ENCODE data around the gene RFTN1.

RFTN1 gene

GRCh38 chr3:16357186-16358121 lies 156.0 kb downstream of the RFTN1 start (continued):
- TF ChIP-seq TSHZ2 (CRISPR knock-in tag; IDR thresholded peaks at IDR 0.05): no peak

DNA sequence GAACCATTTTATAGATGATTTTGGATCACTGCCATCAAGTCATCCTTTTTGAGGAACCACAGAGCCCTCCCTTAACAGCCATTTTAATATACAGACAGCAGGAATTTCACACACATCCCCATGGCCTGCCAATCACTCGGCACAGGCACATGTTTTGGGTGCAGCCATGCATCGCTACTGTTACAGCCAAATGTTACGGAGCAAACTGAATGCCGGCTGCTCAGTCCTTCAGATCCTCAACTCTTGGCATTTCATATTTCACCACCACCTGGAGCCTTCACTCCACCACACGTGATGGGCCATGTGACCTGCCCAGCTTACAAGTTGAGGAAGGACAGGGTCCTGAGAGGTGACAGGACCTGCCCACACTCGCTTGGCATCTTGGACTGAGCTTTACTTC lies 157.7 kb downstream of the RFTN1 start:
- no peak for ATAC-seq
- TF ChIP-seq, protein P1, sequence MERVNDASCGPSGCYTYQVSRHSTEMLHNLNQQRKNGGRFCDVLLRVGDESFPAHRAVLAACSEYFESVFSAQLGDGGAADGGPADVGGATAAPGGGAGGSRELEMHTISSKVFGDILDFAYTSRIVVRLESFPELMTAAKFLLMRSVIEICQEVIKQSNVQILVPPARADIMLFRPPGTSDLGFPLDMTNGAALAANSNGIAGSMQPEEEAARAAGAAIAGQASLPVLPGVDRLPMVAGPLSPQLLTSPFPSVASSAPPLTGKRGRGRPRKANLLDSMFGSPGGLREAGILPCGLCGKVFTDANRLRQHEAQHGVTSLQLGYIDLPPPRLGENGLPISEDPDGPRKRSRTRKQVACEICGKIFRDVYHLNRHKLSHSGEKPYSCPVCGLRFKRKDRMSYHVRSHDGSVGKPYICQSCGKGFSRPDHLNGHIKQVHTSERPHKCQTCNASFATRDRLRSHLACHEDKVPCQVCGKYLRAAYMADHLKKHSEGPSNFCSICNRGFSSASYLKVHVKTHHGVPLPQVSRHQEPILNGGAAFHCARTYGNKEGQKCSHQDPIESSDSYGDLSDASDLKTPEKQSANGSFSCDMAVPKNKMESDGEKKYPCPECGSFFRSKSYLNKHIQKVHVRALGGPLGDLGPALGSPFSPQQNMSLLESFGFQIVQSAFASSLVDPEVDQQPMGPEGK (CRISPR knock-in tag; IDR thresholded peaks at IDR 0.05; ENCODE audit: borderline replicate concordance): no peak
- TF ChIP-seq CSDC2 (CRISPR knock-in tag; IDR thresholded peaks at IDR 0.05) (no peak), OSR1 (CRISPR knock-in tag; IDR thresholded peaks at IDR 0.05) (no peak), ZC3H10 (CRISPR knock-in tag; IDR thresholded peaks at IDR 0.05) (no peak), SNAI2 (CRISPR knock-in tag; IDR thresholded peaks at IDR 0.05) (no peak), BACH2 (CRISPR knock-in tag; IDR thresholded peaks at IDR 0.05; ENCODE audit: borderline replicate concordance) (no peak)
- TF ChIP-seq, protein P2, sequence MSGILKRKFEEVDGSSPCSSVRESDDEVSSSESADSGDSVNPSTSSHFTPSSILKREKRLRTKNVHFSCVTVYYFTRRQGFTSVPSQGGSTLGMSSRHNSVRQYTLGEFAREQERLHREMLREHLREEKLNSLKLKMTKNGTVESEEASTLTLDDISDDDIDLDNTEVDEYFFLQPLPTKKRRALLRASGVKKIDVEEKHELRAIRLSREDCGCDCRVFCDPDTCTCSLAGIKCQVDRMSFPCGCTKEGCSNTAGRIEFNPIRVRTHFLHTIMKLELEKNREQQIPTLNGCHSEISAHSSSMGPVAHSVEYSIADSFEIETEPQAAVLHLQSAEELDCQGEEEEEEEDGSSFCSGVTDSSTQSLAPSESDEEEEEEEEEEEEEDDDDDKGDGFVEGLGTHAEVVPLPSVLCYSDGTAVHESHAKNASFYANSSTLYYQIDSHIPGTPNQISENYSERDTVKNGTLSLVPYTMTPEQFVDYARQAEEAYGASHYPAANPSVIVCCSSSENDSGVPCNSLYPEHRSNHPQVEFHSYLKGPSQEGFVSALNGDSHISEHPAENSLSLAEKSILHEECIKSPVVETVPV (CRISPR knock-in tag; IDR thresholded peaks at IDR 0.05): no peak

GRCh38 chr3:16354291-16354690 lies 159.2 kb downstream of the RFTN1 start:
- TF ChIP-seq ESRRG (CRISPR knock-in tag; IDR thresholded peaks at IDR 0.05): no peak
- no peak for TF ChIP-seq SNAI2 (CRISPR knock-in tag; IDR thresholded peaks at IDR 0.05)
- no peak for TF ChIP-seq ZNF565 (CRISPR knock-in tag; conservative IDR thresholded peaks at IDR 0.05; ENCODE audit: low read depth)
- TF ChIP-seq, protein P2 (CRISPR knock-in tag; IDR thresholded peaks at IDR 0.05): no peak
- no peak for TF ChIP-seq ARNTL (CRISPR knock-in tag; IDR thresholded peaks at IDR 0.05; ENCODE audit: borderline replicate concordance, low read depth)
- no peak for TF ChIP-seq RARB (CRISPR knock-in tag; IDR thresholded peaks at IDR 0.05)
- TF ChIP-seq BACH2 (CRISPR knock-in tag; IDR thresholded peaks at IDR 0.05; ENCODE audit: borderline replicate concordance): no peak
- no peak for ATAC-seq

DNA sequence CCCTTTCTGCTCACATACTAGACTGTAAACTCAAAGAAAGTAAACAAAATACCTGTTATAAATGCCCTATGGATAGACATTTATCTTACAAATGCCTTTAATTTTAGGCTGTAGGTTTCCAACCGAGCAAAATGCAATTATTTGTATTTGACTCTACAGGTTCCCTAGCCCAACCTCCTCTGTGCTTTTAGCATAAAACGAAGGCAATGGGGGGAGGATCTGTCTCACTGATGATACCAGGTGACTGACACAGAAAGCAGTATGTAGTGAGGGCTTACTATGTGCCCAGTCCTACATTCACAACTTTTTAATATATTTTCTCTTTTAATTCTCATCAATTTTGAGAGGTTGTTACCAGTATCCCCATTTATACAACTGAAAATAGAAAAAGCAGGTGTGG lies 161.1 kb downstream of the RFTN1 start:
- ATAC-seq: no peak
- TF ChIP-seq CREB5 (CRISPR knock-in tag; IDR thresholded peaks at IDR 0.05; ENCODE audit: low read depth) (no peak), ZC3H10 (CRISPR knock-in tag; IDR thresholded peaks at IDR 0.05) (no peak)

- ATAC-seq: peak; percentile 41
- TF ChIP-seq ZNF70 (CRISPR knock-in tag; IDR thresholded peaks at IDR 0.05): no peak
- TF ChIP-seq ESRRG (CRISPR knock-in tag; IDR thresholded peaks at IDR 0.05): no peak
- TF ChIP-seq, protein P2 (CRISPR knock-in tag; IDR thresholded peaks at IDR 0.05): no peak
- no peak for TF ChIP-seq ZNF8 (CRISPR knock-in tag; IDR thresholded peaks at IDR 0.05)
- no peak for TF ChIP-seq OSR1 (CRISPR knock-in tag; IDR thresholded peaks at IDR 0.05)
- no peak for TF ChIP-seq ZC3H10 (CRISPR knock-in tag; IDR thresholded peaks at IDR 0.05)
- no peak for TF ChIP-seq BACH2 (CRISPR knock-in tag; IDR thresholded peaks at IDR 0.05; ENCODE audit: borderline replicate concordance)
- TF ChIP-seq ARNTL (CRISPR knock-in tag; IDR thresholded peaks at IDR 0.05; ENCODE audit: borderline replicate concordance, low read depth): no peak
- TF ChIP-seq SNAI2 (CRISPR knock-in tag; IDR thresholded peaks at IDR 0.05): no peak
Observed at GRCh38 chr3:16350597-16351318, 162.7 kb downstream of the RFTN1 start.
